Fibroblast of skin of right quadriceps (primary cell): ENCODE measurements around the gene SMS.

Experiments
- DNase-seq: peaks from one replicate; pipeline ENCODE4 v3.0.0-alpha.2; 2013

Gene SMS

GRCh38 chrX:21986596-21986995, 46.1 kb downstream of the SMS start:
- DNase-seq = peak; percentile 9

- DNase-seq = no peak
These were observed 48.9 kb downstream of the SMS start for GRCh38 chrX:21989384-21989783.

- DNase-seq = no peak
These were observed 50.3 kb downstream of the SMS start for GRCh38 chrX:21990832-21991231.

- DNase-seq = no peak
These were observed 51.0 kb downstream of the SMS start for GRCh38 chrX:21991504-21991903.

- DNase-seq = no peak
These were observed 52.8 kb downstream of the SMS start for GRCh38 chrX:21993265-21993664.

GRCh38 chrX:21996872-21997455, 56.5 kb downstream of the SMS start:
- peak; percentile 57 for DNase-seq

- DNase-seq = no peak
These were observed 57.5 kb downstream of the SMS start for GRCh38 chrX:21998037-21998436.

GRCh38 chrX:22004866-22005265, 64.4 kb downstream of the SMS start:
- no peak for DNase-seq

GRCh38 chrX:22012051-22012450, 71.5 kb downstream of the SMS start:
- DNase-seq = no peak

- no peak for DNase-seq
These were observed 72.4 kb downstream of the SMS start for GRCh38 chrX:22012931-22013330.

GRCh38 chrX:22015139-22015750, 74.7 kb downstream of the SMS start:
- DNase-seq = no peak

- no peak for DNase-seq
These were observed 81.3 kb downstream of the SMS start for GRCh38 chrX:22021751-22022324.

- DNase-seq = no peak
These were observed 84.1 kb downstream of the SMS start for GRCh38 chrX:22024577-22024976.

- DNase-seq = no peak
These were observed 85.2 kb downstream of the SMS start for GRCh38 chrX:22025751-22026150.

- no peak for DNase-seq
These were observed 86.2 kb downstream of the SMS start for GRCh38 chrX:22026731-22027130.

GRCh38 chrX:22032084-22032483, 91.6 kb downstream of the SMS start, which contains the start of gene PHEX:
Gene PHEX, plus strand, starts transcription at chrX:22032325. Its CDS starts 681 bp downstream, at chrX:22033006.
- no peak for DNase-seq

GRCh38 chrX:22032506-22032905, 92.0 kb downstream of the SMS start:
- DNase-seq = no peak

- no peak for DNase-seq
These were observed 93.3 kb downstream of the SMS start for GRCh38 chrX:22033818-22034217.

- DNase-seq = no peak
These were observed 94.7 kb downstream of the SMS start for GRCh38 chrX:22035236-22035635.

GRCh38 chrX:22037225-22037624, 96.7 kb downstream of the SMS start:
- no peak for DNase-seq

GRCh38 chrX:22037911-22038537, 97.5 kb downstream of the SMS start:
- no peak for DNase-seq

GRCh38 chrX:22039541-22039940, 99.0 kb downstream of the SMS start:
- DNase-seq = no peak

- DNase-seq = no peak
These were observed 99.7 kb downstream of the SMS start for GRCh38 chrX:22040184-22040583.

GRCh38 chrX:22041907-22042530, 101.5 kb downstream of the SMS start:
- DNase-seq = no peak
